GM21360 (cell line): Measurements from ENCODE around the gene MPC1.
"Not testable (repeated sequence)": the region's sequence is repeated elsewhere in the genome, so short reads cannot be mapped to it uniquely, and the experiment has no call there.

Experiments
- ATAC-seq: cut with Tn5 transposase; IDR thresholded peaks from one replicate; pipeline ENCODE4 v1.9.1; 2021; ENCODE audit warnings: mild to moderate bottlenecking, moderate library complexity; ENCODE audit not compliant: unreplicated experiment

Gene MPC1

DNA sequence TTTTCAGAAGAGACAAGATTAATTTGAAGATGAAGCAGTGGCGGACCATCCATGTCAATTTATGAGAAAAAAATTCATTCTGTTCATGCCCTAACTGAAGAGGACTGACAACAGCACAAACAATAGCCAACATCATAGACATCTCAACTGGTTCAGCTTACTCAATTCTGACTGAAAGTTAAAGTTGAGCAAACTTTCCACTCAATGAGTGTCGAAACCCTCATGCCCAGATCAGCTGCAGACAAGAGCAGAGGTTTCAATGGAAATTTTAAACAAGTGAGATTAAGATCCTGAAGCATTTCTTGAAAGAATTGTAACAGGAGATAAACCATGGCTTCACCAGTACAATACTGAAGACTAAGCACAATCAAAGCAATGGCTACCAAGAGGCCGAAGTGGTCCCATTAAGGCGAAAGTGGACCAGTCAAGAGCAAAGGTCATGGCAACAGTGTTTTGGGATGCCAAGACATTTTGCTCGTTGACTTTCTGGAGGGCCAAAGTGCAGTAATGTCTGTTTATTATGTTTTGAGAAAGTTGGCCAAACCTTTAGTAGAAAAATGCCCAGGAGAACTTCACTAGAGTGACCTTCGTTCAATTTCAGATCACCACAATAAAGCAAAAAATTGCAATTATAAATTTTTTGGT lies 34.3 kb downstream of the MPC1 start:
- ATAC-seq = no peak

DNA sequence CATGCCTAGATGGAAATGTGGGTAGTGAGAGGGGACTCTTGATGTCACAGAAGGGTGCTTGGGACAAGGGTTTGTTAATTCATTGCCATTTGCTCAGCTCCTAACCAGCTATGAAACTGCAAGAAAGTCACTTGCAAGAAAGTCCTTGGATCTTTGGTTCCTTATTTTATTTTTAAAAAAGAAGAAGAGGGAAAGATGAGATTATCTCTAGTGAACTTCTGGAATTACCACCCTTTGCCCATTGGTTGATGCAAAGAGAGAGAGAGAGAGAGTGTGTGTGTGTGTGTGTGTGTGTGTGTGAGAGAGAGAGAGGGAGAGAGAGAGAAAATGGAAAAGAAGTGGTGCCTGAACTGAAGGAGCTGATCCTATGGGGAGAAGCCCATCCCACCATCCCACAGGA lies 35.8 kb downstream of the MPC1 start:
- no peak for ATAC-seq

DNA sequence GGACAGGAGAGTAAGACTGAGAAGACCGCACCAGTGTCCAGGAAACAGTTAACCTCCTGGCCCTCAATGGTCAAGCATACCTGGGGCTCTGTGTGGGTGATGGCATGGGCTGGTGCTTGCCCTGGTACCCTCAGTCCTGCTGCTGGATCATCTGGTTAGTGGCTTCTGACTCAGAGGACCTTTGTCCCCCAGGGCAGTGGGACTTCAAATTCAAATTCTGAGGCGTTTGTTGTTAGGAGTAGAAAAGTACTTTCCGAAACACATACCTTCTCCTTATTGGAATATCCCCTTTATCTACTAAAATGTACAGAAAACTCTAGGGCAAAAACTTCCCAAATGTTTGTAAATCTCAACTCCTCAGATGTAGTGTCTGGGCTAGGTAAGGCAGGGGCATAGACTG lies 36.3 kb downstream of the MPC1 start:
- ATAC-seq = no peak

DNA sequence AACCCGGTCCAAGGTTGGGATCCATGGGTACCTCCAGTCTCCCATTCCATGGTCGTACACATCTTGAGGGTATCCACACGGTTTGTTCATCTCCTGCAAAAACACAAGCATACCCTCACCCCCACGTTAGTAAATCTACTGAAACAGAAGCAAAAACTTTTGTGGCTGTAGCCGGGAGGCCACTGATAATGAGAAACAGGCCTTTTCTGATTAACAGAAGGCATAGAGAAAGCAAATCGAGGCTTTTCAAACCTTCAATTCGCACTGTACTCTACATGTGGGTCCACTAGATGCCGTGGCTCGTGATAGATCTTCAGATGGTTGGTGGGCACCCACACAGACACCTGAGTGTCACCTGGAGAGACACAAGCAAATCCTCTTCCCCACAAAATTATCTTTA lies 37.1 kb downstream of the MPC1 start:
- not testable (repeated sequence) for ATAC-seq

- ATAC-seq = not testable (repeated sequence)
Observed at GRCh38 chr6:166344921-166345320, 37.8 kb downstream of the MPC1 start.

GRCh38 chr6:166344240-166344639 lies 38.5 kb downstream of the MPC1 start:
- ATAC-seq = no peak

GRCh38 chr6:166343150-166343487 lies 39.6 kb downstream of the MPC1 start:
- peak; percentile 28 for ATAC-seq

GRCh38 chr6:166342349-166343149 lies 40.2 kb downstream of the MPC1 start, which contains the start of gene SFT2D1:
SFT2D1 (minus strand) TSS chr6:166342545; CDS start chr6:166342481, 64 bp downstream.
- ATAC-seq = peak; percentile 88

DNA sequence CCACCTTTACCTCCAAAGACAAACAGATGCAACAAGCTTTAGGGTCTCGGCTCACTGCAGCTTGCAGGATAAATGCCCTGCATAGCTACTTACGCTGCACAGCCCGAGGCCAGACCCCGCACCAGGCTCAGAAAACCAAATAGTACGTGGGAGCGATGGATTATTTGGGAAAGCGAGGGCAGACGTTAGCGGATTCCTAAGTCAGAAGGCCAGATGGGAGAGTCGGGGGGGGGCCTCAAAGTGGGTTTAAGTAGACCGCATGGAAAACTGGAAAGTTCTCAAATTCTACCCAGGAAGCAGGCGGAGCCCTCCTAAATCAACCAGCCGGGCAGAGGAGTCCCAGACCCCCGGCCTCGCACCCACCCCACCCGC lies 40.8 kb downstream of the MPC1 start:
- no peak for ATAC-seq

GRCh38 chr6:166341464-166341863 lies 41.3 kb downstream of the MPC1 start:
- no peak for ATAC-seq

DNA sequence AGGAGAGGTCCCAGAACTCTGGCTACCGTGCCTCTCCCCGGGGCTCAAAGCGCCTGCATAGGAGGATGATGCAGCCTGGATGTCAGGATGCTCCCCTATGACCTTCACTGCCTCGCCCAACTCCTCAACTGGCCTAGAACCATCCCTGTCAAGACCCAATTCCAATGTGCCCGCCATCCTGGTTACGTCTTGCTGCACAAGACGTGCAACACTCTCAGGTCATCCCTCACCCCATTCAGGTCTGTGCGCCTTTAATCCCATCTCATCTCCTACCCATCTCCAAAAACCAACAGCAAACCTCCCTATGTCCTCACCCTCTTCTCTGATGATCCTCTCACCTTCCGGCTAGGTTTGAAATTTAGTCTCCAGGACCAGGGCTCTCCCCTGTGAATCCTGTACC lies 43.9 kb downstream of the MPC1 start:
- no peak for ATAC-seq

DNA sequence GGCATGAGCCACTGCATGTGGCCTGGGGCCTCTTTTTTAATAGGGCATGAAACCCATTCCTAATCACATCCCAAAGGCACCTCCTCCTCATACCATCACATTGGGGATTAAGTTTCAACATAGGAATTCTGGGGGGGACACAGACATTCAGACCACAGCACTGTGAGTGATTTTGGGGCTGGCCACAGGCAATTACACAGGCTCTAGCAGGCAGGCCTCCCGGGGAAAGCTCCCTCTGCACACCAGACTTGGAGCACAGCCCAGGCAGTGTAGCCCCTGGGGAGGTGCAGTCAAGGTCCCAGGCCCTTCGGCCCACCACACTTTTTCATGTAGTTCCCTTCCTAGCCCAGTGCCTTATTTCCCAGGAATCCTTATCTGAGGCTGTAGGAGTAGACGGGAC lies 45.9 kb downstream of the MPC1 start:
- ATAC-seq = no peak

GRCh38 chr6:166335378-166336302 lies 47.1 kb downstream of the MPC1 start:
- ATAC-seq = peak; percentile 43

- ATAC-seq = no peak
Observed at GRCh38 chr6:166334878-166335277, 47.9 kb downstream of the MPC1 start.

- peak; percentile 49 for ATAC-seq
Observed at GRCh38 chr6:166333172-166333995, 49.4 kb downstream of the MPC1 start.

DNA sequence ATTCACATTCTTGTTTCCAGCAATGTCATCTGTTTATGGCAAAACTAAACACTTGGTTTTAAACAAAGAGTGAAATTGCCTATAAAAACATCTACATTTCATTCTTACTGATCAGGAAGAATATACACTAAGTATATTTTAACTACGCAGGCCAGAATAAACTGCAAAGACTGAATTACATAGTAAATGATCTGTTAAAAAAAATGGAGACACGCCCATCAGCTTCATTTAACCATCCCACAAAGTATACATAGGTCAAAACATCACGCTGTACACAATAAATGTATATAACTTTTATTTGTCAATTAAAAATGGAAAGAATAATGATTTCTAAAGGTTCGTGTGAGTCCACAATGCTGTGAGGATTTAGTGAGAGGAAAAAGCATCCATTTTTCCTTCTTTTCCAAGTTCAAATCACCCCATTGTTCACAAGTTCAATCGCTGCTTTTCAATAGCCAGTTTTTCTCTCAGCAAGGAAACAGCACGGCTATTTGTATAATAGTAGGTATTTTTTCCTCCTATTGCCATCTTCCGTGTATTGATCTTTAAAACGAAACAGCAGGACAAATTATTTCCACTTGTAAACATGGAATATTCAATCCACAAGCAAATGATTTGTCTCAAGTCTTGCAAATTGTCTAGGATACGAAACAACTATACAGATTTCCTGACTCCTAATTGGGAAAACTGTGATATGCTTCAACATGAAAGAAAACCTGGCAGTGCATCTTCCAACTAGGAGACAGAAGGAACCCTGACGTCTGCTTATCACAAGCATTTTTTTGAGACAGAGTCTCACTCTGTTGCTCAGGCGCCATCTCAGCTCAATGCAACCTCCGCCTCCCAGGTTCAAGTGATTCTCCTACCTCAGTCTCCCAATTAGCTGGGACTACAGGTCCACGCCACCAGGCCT lies 51.0 kb downstream of the MPC1 start:
- ATAC-seq = no peak

DNA sequence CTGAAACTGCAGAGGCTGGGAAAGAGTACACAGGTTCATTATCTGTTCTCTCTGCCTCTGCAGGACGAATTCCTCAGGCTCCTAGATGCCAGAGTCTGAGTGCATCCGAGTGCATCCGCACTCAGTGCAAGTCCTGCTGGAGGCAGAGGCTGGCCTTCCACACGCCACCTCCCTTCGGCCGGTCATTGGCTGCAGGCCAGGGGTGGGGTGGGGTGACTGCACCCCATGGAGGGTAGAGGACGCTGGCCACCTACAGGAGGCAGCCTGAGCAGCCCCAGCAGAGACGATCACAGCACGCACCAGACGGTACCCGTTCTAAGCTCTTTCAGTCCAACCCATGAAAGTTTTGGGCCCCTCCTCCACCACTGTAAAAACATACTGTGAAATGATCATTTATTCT lies 52.1 kb downstream of the MPC1 start:
- no peak for ATAC-seq

- no peak for ATAC-seq
Observed at GRCh38 chr6:166325383-166326042, 57.2 kb downstream of the MPC1 start.

- no peak for ATAC-seq
Observed at GRCh38 chr6:166323395-166323794, 59.3 kb downstream of the MPC1 start.
